HL-60/S4 treated with phorbol 12-myristate 13-acetate at 8.2 ng/mL for 4 days and 3 days (cell line): ENCODE measurements around the gene ODC1.
"Not testable (repeated sequence)": the region's sequence is repeated elsewhere in the genome, so short reads cannot be mapped to it uniquely, and the experiment has no call there.

ENCODE experiments used
- in situ Hi-C: fragments of 300-500 bp; cut with MboI; formaldehyde crosslinking; loops from 2 replicates; pipeline ENCODE4 v1.15.0; 2022; ENCODE audit warnings: low sequenced_read_pairs

ODC1 gene

DNA sequence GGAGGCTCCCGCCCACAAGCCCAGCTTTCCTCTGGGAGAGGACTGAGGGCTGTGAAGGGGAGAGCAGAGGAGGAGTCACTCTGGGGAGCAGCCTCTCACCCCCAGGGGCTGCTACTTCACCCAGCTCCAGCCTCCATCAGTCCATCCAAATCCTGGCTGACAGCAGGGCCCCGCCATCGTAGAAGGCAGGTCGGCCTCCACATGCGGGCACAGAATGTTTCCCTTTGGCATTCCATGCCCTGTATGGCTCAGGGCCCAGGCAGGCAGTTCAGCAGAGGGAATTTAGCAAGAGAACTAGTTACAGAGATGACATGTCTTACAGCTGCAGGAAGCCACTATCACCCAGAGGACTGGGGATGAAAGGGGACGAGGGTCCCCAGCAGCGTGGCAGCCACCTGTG, 6.4 kb upstream of the ODC1 start:
- in situ Hi-C loops, result no loop called here

DNA sequence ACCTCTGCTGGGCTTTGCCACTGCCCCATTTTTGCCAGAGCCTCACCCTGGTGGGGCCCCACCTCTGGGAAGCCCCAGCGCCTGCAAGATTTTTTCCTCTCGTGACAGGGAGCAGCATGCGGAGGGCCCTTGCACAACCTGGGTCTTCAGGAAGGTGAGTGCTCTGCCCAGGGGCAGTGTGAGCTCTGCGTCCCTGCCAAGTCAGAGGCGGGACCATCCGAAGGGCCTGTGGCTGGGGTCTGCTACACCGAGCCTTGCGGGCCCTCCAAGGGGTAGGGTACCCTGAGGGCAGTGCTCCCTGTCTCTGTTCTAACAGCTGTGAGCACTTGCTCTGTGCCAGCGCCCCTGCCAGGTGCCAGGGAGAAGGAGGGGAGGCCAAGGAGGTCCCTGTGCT, 5.8 kb upstream of the ODC1 start:
- in situ Hi-C loops, result no loop called here

DNA sequence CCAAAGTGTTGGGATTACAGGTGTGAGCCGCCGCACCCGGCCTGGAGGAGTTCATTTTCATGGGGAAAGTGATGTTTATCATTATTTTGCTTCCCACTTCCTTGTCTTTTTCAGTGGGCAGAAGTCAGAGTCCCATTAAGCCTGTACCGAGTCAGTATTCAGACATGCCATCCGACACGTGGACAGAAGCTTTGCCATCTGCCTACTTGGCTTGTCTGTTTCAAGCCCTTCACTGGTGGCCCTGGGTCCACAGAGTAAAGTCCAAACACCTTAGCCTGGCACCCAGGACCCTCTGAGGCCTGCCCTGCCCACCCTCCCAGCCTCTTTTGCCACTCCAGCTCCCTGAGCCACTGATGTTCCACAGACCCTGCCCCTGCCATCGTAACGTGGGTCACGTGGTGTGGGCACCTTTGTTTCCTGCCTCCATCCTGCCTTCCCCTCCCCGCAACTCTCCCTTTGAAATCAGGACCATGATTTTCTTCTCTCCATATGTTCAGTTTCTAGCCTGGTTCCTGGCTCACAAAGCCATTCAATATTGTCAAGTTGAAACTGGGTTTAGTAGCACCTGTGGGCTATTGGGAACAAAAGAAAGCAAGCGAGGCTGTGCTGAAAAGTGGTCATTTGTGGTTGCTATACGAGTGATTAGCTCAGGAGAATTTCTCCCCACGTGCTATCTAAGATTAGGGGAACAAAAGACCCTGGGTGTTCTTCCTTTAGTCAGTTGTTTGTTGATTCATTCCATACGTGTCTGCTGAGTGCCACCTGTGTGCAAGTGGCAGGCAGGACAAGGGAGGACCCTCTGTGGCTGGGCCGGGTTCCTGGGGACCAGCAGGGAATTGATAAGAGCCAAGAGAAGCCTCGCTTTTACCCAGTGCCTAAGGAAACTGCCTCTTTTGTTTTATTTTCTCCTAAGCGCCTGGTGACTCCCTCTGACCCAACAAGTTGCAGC, 5.1 kb upstream of the ODC1 start:
- in situ Hi-C loops, result no loop called here

DNA sequence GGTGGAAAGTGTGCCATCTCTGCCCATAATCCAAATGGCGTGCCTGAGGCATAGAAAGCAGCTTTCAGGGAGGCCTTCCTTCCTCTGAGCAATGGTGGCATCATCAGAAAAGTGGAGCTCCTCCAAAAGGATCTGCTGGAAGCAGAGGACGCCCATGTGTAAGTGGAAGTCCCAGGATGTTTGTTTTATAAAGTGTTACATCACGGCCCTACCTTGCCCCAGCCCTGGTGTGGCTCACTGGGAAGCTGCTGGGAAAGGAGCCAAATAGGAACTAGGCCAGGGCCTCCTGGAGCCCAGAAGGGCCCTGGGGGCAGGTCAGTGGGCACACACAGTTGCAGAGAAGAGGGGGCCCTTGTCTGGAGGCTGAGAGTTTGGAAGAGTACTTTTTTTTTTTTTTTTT, 4.2 kb upstream of the ODC1 start:
- in situ Hi-C loops, result no loop called here

DNA sequence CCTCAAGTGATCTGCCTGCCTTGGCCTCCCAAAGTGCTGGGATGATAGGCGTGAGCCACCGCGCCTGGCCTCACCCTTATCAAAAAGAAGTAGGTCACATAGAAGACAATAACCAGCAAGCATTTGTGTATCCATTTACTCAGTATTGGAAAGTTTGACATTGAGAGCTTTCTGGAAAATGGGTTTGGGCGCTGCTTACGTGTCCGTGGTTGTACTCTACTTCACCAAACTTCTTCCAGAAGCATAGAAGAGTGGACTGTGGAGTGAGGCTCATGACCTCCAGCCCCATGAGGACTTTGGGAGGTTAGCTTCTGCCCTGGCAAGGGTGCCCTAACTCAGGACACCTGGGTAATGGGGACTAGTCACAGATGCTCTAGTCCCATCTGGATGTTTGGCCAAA, 3.7 kb upstream of the ODC1 start:
- in situ Hi-C loops, result no loop called here

DNA sequence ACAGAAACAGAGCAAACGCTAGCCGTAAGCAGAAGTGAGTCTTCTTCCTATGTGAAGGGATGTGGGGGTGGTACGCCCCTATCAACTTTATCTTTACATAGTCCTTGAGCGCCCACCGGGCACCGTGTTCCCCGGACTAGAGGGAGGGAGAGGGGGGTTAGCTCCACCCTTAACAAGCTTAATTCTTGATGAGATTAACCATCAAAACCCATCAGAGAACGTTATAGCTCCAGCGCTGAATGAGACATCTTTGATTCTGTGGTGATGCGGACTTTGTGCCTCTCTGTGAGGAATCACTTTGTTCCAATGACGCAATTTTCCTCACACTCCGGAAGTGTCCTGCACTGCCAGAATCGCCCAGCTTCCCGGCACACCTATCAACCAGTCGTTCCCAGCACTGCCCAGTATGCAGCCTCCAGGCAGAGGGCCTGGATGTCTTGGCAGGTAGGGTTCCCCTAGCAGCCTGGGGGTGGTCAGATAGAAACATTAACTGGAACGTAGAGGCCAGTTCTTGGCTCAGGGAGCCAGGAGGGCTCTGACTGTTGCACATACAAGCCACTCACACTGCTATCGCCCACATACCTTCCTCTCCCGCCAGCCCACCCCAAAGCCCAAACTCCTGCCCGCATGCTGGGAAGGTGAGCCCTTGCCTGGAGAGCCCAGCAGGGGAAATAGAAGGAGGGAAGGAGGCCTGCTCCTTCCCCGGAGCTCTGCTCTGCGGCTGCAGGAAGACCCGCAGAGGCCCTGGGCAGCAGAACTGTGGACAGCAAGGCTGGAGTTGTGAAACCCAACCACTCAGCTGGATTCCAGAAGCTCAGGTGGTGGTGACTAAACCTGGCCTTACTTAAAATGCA, 1.9 kb upstream of the ODC1 start:
- in situ Hi-C loops, result no loop called here

DNA sequence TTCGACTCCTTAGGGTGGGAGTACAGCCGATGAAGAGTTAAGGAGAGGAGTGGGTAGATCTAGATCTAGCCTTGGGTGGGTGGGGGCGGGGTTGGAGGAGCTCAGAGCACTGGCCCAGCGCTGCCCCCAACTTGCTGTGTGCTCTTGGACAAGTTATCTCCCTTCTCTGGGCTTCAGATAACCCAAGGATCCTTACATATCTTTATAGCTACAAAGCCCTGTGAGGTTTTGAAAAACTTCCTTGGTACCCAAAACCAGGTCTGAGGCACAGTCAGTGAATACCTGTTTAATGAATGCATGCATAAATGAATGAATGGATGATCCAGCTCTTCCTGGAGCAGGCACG, 1.3 kb upstream of the ODC1 start:
- in situ Hi-C loops, result no loop called here

DNA sequence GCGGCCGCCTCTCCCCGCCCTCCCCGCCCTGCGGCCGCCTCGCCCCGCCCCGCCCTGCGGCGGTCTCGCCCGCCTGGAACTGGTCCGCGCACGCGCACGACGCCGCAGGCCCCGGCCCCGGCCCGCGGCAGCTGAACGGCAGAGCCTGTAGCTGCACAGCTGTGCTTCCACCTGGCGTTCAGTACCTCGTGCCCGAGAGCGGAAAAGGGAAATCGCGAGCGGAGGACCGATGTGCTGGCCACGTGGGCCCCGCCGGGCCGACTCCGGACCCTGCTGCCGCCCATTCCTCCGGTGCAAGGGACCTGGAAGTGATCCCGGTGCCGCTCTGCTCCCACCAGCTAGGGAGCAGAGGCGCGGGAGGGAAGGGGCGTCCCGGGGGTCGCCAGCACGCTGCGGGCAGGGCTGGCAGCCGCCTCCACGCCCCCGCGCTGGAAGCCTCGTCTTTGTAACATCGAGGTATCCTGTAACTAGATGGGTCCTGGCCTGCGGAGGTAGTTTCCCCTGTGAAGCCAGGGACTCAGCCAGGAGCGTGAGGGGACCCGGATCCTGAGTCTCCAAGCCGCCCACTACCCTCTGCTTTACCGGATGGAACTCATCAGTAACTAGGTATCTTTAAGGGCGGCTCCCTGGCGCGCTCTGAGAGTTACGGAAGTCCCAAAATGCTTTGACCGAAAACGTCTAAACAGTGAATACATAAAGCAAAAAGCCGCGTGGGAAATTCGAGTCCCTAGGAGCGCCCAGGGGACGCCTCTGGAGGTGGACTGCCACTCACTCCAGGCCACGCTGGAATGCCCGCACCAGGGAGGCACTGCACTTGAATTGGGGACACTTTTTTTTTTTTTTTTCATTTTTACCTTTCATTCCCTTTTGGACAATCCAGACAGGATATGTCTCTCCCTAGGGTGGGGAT, 704 bp upstream of the ODC1 start:
- in situ Hi-C loops, result no loop called here

DNA sequence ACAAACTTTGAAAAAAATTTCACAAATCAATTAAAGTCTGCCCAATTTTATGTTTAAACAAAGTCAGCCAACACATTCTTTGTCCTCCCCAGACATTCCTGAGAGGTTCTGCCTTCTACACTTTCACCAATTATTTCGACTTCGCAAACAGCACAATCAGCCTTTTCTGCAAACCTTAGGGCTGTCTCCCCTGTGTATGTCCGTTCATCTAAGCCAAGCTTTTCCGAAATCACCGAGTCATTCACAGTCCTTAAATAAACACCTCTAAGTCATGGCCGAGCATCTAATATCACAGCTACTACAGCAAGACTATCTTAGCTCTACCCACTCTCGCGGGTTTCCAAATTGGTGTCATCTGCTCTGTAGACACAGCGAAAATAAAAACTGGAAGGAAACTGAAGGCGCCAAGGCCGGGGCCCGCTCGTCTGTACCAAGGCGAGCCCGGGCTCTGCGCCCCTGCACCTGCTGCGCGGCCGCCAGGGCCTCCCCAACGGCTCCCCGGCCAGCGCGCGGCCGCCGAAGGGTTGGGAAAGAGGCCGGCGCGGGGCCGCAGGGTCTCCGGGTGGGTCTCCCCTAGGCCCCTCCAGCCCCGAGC, 730 bp downstream of the ODC1 start:
- in situ Hi-C loops, result no loop called here

DNA sequence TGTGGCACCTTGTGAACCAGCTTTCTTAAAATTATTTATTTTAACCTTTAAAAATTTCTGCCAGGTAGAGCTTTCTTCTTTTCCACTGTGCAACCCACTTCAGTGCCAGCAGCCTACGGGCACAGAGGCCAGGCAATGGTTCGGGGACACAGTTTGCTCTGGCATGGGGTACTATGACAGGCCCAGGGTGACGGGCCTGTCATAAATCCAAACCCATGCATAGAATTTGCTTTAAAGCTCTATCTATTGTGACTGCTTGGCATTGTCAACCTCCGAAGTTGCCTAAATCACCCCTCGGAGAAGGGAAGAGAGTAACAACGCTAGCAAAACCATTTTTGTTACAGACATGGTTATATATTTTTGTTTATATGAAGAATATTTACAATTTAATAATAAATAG, 1.5 kb downstream of the ODC1 start:
- in situ Hi-C loops, result no loop called here

DNA sequence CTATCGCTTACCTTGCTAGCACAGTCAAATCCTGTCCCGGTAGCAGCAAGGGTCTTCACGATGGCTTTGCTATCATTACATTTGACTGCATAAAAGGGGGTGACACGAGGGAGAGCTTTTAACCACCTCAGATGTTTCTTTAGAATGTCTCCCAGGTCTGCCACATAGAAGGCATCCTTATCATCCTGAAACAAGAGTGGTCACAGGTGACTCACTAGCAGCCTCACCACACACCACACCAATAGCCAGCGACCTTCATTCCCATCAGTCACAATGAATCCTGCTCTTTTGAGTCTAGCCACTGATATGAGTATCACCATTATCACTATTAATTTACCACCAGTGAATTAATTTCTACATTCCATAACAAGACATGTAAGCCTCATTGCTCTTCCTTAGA, 3.7 kb downstream of the ODC1 start:
- in situ Hi-C loops, result no loop called here

DNA sequence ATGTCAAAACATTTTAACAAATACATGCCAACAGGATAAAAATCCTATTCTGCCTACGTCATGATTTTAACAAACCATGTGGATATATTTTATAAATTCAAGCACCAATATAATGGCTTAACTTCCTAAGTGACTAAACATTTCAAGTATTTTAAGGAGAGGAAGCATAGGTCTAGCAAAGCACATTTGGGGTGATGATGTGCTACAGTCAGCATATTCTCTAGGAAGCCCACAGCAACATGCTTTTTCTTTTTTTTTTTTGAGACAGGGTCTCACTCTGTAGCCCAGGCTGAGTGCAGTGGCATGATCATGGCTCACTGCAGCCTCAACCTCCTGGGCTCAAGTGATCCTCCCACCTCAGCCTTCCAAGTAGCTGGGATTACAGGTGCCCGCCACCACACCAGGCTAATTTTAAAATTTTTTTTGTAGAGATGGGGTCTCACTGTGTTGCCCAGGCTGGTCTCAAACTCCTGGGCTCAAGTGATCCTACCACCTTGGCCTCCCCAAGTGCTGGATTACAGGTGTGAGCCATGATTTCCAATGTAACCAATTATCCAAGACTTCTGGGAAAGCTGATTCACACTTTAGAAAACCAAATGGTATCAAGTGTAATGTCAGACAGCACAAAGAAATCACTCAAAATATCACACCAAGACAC, 5.5 kb downstream of the ODC1 start:
- in situ Hi-C loops, result not testable (repeated sequence)

DNA sequence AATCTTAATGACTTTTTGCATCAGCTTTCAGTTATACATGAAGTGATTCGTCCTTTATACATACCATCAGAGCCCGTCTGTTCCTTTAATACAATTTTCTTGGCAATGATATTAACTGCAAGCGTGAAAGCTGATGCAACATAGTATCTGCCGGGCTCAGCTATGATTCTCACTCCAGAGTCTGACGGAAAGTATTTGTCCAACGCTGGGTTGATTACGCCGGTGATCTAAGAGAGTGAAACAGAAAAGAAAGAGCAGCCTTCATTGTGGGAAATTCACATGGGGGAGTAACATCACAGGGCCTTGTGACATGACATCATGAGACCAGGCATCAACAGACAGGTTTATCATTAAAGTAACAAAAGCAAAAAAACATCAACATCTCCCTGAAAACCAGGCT, 6.2 kb downstream of the ODC1 start:
- in situ Hi-C loops, result no loop called here

DNA sequence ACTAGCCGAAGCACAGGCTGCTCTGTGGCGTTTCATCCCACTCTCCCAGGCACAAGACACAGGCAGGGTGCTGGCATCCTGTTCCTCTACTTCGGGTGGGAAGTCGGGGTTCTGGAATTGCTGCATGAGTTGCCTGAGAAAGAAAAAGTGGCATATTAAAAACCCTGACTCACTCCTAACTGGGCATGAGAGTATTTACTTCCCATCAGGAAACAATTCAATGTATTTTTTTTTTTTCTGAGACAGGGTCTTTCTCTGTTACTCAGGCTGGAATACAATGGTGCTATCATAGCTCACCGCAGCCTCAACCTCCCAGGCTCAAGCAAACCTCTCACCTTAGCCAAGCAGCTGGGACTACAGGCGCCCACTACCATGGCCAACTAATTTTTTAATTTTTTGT, 7.4 kb downstream of the ODC1 start:
- in situ Hi-C loops, result no loop called here

DNA sequence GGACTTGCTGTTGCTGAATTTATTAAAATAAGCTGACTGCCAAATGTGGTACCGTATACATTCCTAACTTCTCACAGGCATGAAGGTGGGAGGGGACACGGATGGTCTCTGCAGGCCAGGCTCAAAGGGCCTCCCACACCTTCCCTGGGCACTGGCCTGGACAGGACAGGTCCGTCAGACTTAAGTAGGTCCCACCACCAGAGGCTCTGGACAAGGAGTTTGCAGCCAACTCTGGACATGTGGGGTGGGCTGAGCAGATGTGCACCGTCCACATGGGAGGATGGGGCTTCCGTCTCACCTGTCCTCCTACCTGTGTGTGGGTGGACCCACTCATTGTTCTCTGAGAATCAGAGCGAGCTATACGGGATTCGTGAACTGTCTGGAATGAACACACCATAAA, 8.2 kb downstream of the ODC1 start:
- in situ Hi-C loops, result no loop called here

DNA sequence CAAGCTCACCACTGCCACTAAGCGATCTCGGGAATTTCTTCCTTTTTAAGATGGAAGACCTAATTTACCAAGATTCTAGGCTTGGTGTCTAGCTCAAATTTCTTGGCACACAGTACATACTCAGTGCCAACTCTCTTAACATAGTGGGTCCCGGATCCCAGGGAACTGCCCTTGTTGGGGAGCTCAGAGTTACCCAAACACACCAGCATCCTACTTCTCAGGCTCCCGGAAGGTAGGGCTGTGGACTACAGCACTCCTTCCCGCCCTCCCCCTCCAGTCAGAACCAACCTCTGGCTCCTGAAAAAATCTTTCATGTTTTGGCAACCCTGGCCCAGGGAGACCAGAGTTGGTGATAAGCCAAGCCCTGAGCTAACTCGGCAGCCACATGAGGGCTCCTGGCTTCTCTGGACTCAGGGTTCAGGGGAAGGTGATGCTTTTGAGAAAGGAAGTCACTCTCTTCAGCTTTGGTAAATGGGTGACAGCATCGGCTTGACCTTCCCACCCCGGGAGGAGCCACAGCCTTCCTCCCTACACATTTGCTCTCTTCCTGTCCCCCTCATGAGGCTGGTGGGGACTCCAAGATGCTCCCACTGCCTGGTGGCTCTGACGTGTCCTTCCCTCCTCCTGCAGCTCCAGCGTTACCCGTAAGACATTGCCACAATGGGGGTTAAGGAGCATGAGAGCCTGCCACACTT, 8.8 kb downstream of the ODC1 start:
- in situ Hi-C loops, result no loop called here

DNA sequence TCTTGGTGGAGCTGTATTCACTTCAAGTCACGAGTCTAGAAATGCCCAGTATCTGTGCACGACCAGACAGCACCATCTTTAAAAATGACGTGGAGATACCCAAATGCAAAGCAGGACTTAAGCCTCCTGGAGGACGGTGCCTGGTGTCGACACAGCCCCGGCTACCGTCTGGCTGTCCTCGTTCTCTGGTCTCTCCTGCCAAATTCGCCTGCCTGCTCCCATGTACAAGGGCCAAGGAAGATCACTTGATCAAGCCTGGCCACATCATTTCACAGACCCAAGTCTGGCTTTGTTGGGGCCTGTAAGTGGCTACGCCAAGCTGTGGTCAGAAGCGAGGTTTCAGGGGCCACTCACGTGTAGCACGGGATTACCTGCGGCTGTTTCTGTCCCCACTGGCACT, 9.4 kb downstream of the ODC1 start:
- in situ Hi-C loops, result no loop called here

DNA sequence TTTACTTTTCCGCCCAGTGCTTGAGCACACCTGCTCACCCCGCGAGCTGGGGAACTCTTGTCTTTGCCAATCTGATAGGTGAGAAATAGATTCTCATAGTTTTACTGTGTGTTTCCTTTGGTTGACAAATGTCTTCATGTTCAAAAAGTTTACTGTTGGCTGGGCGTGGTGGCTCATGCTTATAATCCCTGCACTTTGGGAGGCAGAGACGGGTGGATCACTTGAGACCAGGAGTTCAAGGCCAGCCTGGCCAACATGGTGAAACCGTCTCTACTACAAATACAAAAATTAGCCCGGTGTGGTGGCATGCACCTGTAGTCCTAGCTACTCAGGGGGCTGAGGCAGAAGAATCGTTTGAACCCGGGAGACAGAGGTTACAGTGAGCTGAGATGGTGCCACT, 10.3 kb downstream of the ODC1 start:
- in situ Hi-C loops, result no loop called here

DNA sequence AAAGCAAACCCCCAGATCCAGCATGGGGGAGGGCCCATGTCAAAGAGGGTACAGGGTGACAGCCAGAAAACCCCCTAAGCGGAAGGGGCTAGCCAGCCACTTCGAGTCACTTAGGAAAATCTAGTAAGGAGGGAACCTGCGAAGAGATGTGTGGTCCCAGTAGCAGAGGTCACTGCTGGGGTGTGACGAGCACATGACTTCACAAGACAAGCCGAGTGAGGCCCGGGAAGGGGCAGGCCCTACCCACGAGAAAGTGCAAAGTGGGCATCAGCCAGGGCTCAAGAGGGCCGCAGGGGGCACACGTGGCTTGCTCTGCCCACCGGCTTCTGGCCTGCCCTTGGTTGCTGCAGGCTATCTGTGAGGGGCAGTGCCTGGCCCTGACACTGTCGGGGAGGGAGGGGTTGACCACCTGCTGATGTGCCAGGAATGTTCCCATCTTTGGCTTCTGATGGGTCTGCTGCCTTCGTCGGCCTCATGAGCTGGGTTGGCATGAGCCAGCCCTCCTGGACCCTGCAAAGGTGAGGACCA, 11.5 kb downstream of the ODC1 start:
- in situ Hi-C loops, result no loop called here
